Prostate gland (tissue), 2 donors: ENCODE measurements around the gene INPP5F. TPM values are rescaled to one million over a fixed set of nuclear protein-coding genes. Genes with fewer than 3 reads are reported as not detected.

Experiments
- DNase-seq: peaks from one replicate; pipeline ENCODE4 v3.0.0-alpha.2; 2019; ENCODE audit warnings: low spot score
- H3K27ac ChIP-seq, 2 donors: fragments of 200-600 bp; sonication (generic); 2 replicates each; pipeline ENCODE4 v1.5.1; 2017 to 2019
- H3K27me3 ChIP-seq: fragments of 200-600 bp; sonication (generic); replicated peaks from 2 replicates; pipeline ENCODE4 v1.5.1; 2019; ENCODE audit not compliant: insufficient read depth
- H3K36me3 ChIP-seq, 2 donors: fragments of 200-600 bp; sonication (generic); 1 replicate in 1 of 2; 2 replicates in 1 of 2; pipeline versions ENCODE4 v1.5.1 to v1.8.1; 2017 to 2019
- H3K4me1 ChIP-seq: fragments of 200-600 bp; sonication (generic); replicated peaks from 2 replicates; pipeline ENCODE4 v1.5.1; 2019
- H3K4me3 ChIP-seq, 2 donors: fragments of 200-600 bp; sonication (generic); 2 replicates each; pipeline ENCODE4 v1.5.1; 2017 to 2019
- H3K9me3 ChIP-seq: fragments of 200-600 bp; sonication (generic); 2 replicates; pipeline ENCODE4 v1.5.1; 2017
- POLR2A ChIP-seq: fragments of 450-650 bp; IDR thresholded peaks from one replicate; pipeline ENCODE4 v1.6.1; 2016; ENCODE audit warnings: antibody characterized with exemption, mild to moderate bottlenecking
- POLR2AphosphoS5 ChIP-seq: sonication (generic); formaldehyde crosslinking; IDR thresholded peaks from one replicate; pipeline ENCODE4 v1.6.1; 2017; ENCODE audit warnings: antibody characterized with exemption
- WGBS: methylation state at CpG from one replicate; pipeline ENCODE4 v1.1.5; 2018; 5-methylcytosine and 5-hydroxymethylcytosine counted together
- intact Hi-C: fragments of 100-400 bp; cut with DNase I; formaldehyde crosslinking; loops from one replicate; pipeline ENCODE4 v1.14.2; 2022
- total RNA-seq, 2 donors: library from RNA; depleted of rRNA; stranded (reverse); fragments of >200 nt; gene quantifications; one replicate each; pipeline ENCODE4 v1.1.0, GENCODE V29; 2016
- TF ChIP-seq, protein P1 (sequence below), 4 experiments: fragments of 200-600 bp in 2 of 4; fragments of 450-650 bp in 2 of 4; sonication (generic) in 2 of 4; IDR thresholded peaks; 1 replicate in 3 of 4; 2 replicates in 1 of 4; pipeline ENCODE4 v1.5.1; 2016 to 2019; ENCODE audit warnings: antibody characterized with exemption in 4 of 4, mild to moderate bottlenecking in 2 of 4, moderate library complexity in 2 of 4

INPP5F gene
- total RNA-seq, 2 donors from 2014 or later = 8.6 to 15.9 TPM

GRCh38 chr10:119817991-119818888, 92.4 kb downstream of the INPP5F start:
- H3K27ac ChIP-seq = no peak overlapping the region
- H3K4me1 ChIP-seq = no peaks in the 10 kb centered on the region
- peak overlapping the region; percentile 22 to 26 for H3K4me3 ChIP-seq
- H3K27me3 ChIP-seq = no peaks in the 10 kb centered on the region
- peak; percentile 37 for TF ChIP-seq POLR2AphosphoS5
- TF ChIP-seq, protein P1, sequence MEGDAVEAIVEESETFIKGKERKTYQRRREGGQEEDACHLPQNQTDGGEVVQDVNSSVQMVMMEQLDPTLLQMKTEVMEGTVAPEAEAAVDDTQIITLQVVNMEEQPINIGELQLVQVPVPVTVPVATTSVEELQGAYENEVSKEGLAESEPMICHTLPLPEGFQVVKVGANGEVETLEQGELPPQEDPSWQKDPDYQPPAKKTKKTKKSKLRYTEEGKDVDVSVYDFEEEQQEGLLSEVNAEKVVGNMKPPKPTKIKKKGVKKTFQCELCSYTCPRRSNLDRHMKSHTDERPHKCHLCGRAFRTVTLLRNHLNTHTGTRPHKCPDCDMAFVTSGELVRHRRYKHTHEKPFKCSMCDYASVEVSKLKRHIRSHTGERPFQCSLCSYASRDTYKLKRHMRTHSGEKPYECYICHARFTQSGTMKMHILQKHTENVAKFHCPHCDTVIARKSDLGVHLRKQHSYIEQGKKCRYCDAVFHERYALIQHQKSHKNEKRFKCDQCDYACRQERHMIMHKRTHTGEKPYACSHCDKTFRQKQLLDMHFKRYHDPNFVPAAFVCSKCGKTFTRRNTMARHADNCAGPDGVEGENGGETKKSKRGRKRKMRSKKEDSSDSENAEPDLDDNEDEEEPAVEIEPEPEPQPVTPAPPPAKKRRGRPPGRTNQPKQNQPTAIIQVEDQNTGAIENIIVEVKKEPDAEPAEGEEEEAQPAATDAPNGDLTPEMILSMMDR (IDR thresholded peaks at IDR 0.05) = no peak
- no peaks in the 10 kb centered on the region for H3K9me3 ChIP-seq
- DNase-seq = peak; percentile 36
- no peaks in the 10 kb centered on the region for H3K36me3 ChIP-seq
- intact Hi-C loops = loop anchor here (5.0 kb wide), 1 partner anchor 56 kb away; no protein-coding TSS in a partner anchor
- 56% methylated on average over 83 of the region's 84 CpGs for WGBS

DNA sequence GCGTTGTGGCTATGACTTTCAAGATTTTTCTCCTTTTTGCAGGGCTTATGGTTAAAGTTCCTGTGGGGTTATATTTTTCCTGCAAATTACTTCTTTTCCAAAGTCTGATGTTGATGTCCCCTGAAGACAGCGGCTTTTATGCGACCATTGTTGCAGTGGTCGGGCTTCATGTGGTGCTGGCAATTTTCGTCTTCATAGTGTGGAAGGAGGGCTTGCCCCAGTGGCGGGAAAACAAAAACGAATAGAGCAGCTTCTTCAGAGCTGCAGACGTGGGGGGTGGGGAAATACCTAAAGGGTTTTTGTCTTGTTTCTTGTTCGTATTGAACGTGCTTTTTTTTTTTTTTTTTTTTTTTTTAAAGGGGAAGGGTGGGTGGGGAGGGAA, 93.0 kb downstream of the INPP5F start:
- Histone ChIP-seq H3K27me3 (no peaks in the 10 kb centered on the region), H3K27ac (no peak overlapping the region), H3K4me1 (no peaks in the 10 kb centered on the region), H3K4me3 (peak overlapping the region; percentile 22 to 26), H3K36me3 (no peaks in the 10 kb centered on the region), H3K9me3 (no peaks in the 10 kb centered on the region)
- WGBS = 52% methylated on average over 10 of the region's 10 CpGs
- intact Hi-C loops = loop anchor here (5.0 kb wide), 1 partner anchor 57 kb away; no protein-coding TSS in a partner anchor
- no peak for DNase-seq
- TF ChIP-seq POLR2A (no peak), POLR2AphosphoS5 (no peak)
- TF ChIP-seq, protein P1 (IDR thresholded peaks at IDR 0.05) = no peak

GRCh38 chr10:119821182-119821581, 95.3 kb downstream of the INPP5F start:
- TF ChIP-seq, protein P1 (IDR thresholded peaks at IDR 0.05) = no peak
- TF ChIP-seq POLR2AphosphoS5 = no peak
- TF ChIP-seq POLR2A = no peak
- intact Hi-C loops = no loop called here
- no peak for DNase-seq
- WGBS = 74% methylated on average over 4 of the region's 4 CpGs
- Histone ChIP-seq H3K27me3 (no peaks in the 10 kb centered on the region), H3K4me1 (no peaks in the 10 kb centered on the region), H3K36me3 (no peaks in the 10 kb centered on the region), H3K27ac (no peak overlapping the region), H3K4me3 (no peak overlapping the region), H3K9me3 (no peaks in the 10 kb centered on the region)

GRCh38 chr10:119824299-119824698, 98.4 kb downstream of the INPP5F start:
- H3K4me1 ChIP-seq = no peaks in the 10 kb centered on the region
- DNase-seq = no peak
- WGBS = 88% methylated on average over 3 of the region's 3 CpGs
- TF ChIP-seq POLR2AphosphoS5 = no peak
- TF ChIP-seq POLR2A = no peak
- TF ChIP-seq, protein P1 (IDR thresholded peaks at IDR 0.05) = no peak
- no peak overlapping the region for H3K4me3 ChIP-seq
- H3K27me3 ChIP-seq = no peaks in the 10 kb centered on the region
- no peaks in the 10 kb centered on the region for H3K9me3 ChIP-seq
- H3K36me3 ChIP-seq = peaks cover 0 to under 1% of the 10 kb centered on the region in 2 donors
- no peak overlapping the region for H3K27ac ChIP-seq
- intact Hi-C loops = no loop called here

- no peak for TF ChIP-seq POLR2AphosphoS5
- TF ChIP-seq POLR2A = no peak
- TF ChIP-seq, protein P1 (IDR thresholded peaks at IDR 0.05) = no peak
- no peaks in the 10 kb centered on the region for H3K4me1 ChIP-seq
- WGBS = 87% methylated on average over 6 of the region's 6 CpGs
- no peak overlapping the region for H3K27ac ChIP-seq
- H3K9me3 ChIP-seq = no peaks in the 10 kb centered on the region
- H3K27me3 ChIP-seq = no peaks in the 10 kb centered on the region
- intact Hi-C loops = no loop called here
- no peak for DNase-seq
- H3K4me3 ChIP-seq = no peak overlapping the region
- peaks cover 0 to 6% of the 10 kb centered on the region in 2 donors for H3K36me3 ChIP-seq
Measured at GRCh38 chr10:119826771-119827170, 100.9 kb downstream of the INPP5F start.
